HG03457 (cell line): ENCODE measurements around the gene WIPF3.
"Not testable (repeated sequence)": the region's sequence is repeated elsewhere in the genome, so short reads cannot be mapped to it uniquely, and the experiment has no call there.

Experiments
- ATAC-seq: cut with Tn5 transposase; IDR thresholded peaks from one replicate; pipeline ENCODE4 v1.9.1; 2021; ENCODE audit warnings: moderate number of reproducible peaks; ENCODE audit not compliant: unreplicated experiment

Gene WIPF3

DNA sequence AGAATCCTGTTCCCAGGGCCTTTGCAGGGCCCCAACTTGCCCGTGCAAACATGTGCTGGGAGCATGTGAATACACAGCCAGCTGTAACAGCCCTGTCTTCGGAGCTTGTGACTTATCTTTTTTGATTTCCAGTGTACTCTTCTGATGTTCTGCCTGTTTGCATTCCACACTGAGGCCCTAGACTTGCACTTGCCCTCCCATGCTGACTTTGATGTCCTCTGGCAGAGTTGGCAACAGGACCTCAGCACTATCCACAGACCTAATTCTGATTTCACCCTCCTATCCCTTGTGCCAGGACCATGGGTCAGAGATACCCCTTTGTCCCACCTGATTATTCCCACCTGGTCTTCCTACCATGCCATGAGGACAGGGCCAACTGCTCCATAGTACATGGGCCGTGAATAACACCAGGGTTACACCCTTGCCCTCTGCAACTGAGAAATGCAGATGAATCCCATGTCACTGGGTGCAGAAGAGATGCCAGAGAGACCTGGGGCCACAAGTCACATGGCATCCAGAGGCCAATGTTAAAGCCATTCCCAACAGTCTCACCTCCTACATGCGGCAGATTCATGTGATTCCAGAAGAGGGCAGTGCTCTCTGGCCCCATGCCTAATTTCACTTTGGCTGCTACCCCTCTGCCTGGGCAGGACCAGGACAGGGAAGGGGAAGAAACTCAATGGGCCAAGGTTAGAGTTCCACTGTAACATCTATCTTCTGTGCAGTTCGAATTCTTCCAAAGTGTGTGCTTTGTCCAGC, 140.3 kb downstream of the WIPF3 start:
- no peak for ATAC-seq

DNA sequence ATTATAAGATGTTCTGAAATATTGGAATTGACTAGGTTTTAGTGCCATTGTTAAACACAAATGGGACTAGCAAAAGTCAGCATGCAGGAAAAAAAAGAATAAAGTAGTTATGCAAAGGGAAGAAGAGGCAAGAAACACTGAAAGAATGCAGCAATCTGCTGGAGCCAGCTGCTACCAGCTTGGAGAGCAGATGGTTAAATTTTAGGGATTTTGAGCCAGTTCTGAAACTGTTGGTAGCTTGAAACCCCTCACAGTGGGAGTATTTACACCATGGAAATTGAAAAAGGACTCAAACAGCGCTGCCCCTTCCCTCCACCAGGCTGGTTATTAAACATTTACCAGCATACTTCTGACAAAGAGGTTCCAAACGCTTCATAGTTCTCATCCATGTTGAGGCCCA, 142.3 kb downstream of the WIPF3 start:
- ATAC-seq: no peak

DNA sequence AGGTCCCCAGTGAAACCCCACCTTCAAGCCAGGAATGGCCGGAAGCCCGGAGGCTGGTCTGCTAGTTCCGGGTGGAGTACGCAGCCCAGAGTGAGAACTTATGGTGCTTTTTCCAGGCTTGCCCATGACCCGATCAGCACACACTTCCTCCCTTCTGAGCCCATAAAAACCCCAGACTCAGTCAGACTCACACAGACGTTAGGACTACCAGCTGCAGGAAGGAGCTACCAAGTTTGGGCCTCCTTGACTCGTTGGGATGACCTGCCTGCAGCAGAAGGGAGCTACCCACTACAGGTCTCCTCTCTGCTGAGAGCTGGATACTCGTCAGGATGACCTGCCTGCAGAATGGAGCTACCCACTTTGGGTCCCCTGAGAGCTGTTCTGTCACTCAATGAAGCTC, 144.2 kb downstream of the WIPF3 start:
- ATAC-seq: no peak

DNA sequence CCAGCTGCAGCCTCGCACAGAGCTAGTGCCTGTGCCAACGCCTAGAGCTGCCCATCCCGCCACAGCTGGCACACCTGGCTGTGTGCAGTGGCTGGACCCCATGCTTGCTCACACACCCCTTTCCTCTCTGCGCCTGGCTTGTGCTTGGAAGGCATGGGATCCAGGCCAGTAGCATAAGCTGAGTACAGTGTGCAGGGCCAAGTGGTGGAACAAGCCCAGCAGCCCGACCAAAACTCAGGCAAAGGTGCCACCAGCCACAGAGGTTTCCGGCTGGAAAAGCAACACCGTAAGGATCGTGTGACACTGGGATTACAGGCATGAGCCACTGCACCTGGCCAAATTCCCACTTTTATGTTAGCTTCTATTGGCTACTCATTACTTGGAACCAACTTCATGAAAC, 144.9 kb downstream of the WIPF3 start:
- ATAC-seq: no peak

DNA sequence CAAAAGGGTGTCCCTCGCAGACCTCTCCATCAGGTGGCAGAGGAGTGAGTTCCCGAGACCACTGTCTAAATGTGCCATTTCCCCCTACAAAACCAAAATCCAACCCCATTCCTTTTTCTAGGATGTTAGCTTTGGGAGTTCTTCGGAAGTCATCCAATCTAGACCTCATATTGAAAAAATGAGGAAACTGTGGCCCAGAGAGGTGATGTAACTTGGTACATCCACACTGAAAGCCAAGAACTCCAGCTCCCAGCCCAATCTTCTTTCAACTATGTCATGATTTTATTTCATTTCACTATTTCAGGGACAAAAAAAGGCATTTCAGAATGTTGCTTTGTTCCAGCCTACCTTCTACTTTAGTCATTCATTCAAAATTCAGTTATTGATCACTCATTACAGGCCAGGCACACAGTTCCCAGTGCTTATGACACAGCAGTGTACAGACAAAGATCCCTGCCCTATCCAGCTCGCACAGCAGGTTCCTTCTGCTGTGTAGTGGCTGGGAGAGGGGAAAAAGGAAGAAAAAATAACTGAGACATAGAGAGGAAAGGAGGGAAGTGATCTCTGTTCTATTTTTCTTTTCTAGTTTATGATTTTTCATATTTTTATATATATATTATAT, 147.5 kb downstream of the WIPF3 start:
- ATAC-seq: no peak

DNA sequence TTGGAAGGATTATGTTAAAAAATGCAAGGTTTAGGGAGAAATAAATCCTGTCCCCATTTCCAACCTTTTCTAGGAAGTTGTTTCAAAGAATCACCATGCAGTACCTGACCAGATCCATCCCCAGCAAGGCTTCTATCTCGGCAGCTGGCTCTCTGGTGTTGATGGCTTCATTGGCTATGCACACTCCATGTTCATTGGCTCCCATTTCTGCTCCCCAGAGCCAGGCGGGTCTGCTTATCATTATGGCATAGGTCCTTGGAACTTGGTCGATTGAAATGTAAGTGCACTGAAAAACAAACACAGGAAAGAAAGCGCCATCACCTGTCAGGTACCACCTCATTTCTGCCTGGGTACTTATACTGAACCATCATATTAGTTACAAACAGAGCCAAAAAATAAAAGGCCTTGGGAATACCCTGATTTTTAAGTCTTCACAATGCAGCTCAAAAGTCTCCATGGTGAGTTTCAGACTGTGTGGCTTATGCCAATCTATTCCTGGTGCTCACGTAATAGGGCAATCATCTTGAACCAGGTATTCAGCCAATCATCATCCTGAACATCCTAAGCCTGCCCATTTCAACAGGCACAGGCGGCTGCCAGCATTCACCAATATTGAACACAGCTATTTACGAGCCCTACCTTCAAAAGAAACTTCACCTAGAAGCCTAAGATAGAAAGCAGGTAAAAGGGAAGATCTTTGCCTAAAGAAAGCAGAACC, 148.9 kb downstream of the WIPF3 start:
- ATAC-seq: no peak

DNA sequence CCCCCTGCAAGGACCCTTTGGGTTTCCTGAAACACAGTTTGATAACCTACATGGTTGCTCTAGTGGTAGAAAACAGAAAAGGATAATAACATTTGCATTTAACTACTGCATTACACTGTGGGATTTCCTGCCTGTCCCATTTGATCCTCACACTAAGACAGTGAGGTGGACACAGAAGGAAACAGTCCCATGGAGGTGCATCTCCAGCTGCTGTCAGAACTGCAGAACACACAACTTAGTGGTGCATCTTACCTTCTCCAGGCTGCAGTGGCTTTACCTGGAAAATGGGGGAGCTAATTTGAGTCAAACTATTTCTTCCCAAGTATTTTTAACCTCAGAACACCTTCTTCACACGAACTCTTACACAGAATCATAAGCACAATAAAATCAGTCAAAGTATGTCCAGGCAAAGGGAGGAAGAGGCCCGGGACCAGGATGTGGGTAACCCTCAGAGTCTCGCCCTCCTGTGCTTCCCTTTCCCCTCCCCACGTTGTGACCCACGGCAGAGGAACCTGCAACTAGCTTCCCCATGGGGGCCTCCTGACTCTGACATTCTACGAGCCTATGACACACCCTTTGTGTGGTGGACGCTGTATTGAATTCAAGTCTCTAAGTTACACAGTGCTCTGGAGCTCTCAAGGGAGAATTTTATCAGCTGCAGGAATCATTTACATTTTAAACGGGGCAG, 149.6 kb downstream of the WIPF3 start:
- ATAC-seq: peak; percentile 53

DNA sequence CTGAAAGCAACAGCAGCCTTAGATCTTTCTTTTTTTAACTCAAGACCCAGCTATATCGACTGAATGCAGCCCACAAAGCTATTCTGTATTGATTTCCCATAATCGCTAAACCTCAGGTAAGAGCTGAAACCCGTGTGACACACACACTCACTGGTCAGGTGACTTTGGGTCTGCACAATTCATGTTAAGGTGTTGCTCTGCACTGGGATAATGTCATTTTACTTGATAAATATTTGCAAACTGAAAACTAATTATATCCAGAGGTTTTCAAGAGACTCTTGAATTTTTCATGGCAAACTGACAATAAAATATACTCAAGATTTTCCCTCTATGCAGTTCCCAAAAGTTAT, 150.2 kb downstream of the WIPF3 start:
- peak; percentile 16 for ATAC-seq

DNA sequence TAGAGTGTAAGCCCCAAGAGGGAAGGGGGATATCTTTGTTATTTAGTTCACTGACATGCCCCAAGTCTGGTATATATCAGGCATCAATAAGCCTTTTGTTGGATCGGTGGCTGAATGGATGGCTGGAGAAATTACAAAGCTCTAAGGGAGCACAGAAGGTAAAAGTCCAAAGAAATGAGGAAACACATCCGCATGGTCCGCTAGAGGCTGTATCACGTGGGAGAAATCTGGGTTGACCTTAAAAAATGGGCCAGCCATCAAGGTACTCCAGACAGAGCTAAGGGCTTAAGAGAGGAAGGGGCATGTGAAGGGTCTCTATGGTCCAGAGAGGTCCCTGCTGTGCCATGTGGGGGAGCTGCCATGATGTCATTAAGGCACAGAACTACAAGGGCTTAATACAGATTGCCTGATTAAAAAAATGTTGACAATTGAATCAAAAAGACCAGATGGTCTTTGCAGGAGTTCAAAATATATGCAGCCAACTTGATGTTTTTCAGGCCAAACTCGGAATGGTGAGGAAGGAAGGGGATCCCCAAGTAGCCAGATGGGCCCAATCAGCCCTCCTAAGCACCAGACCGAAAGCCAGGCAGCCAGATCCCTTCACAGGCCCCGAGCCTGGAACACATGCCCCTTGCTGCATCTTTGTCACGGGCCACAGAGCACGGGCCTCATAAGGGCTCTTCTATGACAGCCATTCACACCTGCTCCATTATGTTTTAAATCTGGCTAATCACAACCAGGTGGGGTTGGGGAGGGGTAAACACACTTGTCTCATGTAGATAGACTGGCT, 151.4 kb downstream of the WIPF3 start:
- no peak for ATAC-seq

DNA sequence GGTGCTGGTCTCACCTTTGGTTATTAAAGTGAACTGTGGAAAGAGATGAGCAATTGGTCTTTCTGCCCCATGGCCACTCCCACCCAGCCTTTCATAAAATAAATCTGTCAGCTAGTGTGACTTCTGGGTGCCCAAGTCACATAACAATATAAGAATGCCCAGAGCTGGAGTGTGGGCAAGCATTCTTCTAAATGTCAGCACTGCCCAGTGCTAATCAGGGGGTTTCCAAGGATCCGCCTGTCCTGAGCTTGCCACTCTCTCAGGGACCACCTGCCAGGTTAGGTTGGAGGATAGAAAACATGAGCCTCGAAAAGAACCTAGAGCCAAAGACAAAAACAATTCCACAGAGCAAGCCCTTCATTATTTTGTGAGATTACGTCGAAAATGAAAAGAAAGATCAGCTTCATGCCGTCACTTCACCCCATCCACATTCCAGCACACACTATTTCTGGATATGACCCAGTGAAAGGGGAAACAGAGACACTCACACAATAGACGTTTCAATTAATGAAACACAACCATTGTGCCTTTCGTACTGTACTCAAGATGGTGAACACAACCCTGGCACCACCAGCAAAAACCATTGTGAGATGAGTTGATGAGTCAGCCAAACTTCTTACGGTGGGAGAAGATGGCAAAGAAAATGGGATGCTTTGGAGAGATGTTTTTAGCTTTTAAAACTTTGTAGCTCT, 152.5 kb downstream of the WIPF3 start:
- no peak for ATAC-seq

DNA sequence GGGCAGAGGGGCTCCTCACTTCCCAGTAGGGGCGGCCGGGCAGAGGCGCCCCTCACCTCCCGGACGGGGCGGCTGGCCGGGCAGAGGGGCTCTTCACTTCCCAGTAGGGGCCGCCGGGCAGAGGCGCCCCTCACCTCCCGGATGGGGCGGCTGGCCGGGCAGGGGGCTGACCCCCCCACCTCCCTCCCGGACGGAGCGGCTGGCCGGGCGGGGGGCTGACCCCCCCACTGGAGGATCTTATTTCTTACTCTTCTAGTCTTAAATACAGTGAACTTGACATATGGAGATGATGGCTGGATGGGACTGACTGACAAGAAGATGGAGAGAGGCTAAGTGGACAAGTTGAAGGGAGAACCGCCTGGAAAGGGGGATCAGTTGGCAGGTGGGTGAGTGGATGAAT, 155.3 kb downstream of the WIPF3 start:
- not testable (repeated sequence) for ATAC-seq

DNA sequence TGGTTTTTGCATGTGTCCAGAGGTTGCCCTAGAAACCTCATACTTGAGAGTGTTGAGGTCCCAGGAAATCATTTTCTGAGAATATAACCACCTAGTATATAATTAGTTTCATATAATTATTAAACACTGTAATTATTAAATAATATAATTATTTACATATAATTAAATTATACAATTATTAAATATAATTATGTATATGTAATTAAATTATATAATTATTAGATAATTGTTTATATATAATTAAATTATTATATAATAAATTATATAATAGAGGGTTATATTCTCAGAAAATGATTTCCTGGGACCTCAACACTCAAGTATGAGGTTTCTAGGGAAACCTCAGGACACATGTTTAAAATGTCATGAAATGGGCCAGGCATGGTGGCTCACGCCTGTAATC, 155.7 kb downstream of the WIPF3 start:
- no peak for ATAC-seq

DNA sequence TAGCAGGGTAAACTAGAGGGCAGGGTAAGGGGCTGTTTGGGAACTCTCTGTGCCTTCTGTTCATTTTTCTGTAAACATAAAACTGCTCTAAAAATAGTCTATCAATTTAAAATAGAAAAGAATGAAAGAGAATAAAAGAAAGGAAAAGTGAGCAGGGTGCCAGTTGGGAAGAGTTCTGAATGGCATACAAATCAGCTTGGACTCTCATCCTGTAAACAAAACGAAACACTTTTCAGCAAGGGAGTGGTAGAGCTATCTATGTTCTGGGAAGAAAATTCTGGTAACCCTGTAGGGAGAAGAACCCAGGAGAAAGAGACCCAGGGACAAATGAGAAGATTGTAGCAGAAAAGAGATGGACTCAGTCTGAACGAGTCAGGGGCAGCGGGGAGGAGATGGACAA, 158.7 kb downstream of the WIPF3 start:
- no peak for ATAC-seq
